ENCODE results near the gene PDE8A.
"Not testable (repeated sequence)": the region's sequence is repeated elsewhere in the genome, so short reads cannot be mapped to it uniquely, and the experiment has no call there.

The PDE8A gene

DNA sequence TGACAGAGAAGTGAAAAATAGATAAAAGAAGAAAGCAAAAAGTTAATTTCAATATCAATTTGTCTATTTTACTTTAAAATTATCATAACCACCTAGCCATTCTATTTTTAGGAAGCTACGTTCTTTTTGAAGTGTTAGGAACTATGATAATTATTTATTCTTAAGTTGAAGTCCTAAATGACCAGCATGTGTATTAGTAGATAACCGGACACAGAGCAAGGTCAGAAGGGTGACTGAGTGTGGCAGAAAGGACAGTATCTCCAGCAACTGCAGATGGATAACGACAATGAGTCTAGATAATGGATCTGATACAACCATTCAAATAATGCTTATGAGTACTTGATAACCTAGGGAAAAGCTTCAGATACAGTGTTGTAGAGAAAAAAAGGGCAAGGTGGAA lies 198.0 kb downstream of the PDE8A start:
- no peak for DNase-seq (ENCODE audit: low read depth)

DNA sequence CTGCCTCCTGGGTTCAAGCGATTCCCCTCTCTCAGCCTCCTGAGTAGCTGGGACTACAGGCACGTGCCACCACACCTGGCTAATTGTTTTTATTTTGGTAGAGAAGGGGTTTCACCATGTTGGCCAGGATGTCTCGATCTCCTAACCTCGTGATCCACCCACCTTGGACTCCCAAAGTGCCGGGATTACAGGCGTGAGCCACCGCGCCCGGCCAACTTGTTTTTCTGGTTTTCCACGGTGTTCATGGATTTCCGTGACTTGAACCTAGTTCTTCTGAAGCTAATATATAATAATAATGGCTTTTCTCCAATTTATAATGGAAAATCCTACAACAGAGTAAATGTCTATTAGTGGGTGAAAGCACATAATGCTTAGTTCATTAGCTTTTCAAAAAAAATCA lies 203.7 kb downstream of the PDE8A start:
- not testable (repeated sequence) for DNase-seq (ENCODE audit: low read depth)

DNA sequence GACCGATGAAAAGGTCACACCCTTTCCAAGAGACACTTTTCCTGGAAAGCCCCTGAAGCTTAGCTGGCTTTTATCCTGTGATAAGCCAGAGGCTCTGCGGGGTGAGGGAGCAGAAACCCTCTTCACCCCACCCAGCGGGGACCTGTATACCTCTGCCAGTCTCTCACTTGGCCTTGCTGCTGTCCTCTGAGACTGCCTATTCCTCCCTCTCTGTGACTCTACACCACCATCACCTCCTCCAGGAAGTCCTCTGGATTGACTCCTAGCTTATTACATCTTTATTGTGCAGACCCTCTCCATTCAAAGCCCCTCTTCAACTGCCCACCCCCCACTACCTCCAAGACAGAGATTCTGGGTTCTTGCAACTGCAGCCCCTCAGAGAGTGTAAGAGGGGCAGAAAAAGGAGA lies 206.5 kb downstream of the PDE8A start:
- not testable (repeated sequence) for DNase-seq (ENCODE audit: low read depth)

All from GM04503 (cell line).